Muscle layer of duodenum (tissue), 2 donors: Measurements from ENCODE around the gene FCRL5.
"Not testable (repeated sequence)": the region's sequence is repeated elsewhere in the genome, so short reads cannot be mapped to it uniquely, and the experiment has no call there.

ENCODE experiments used
- H3K27ac ChIP-seq: one replicate; pipeline ENCODE4 v1.7.0; 2013; ENCODE audit warnings: mild to moderate bottlenecking, low read length
- H3K27me3 ChIP-seq: one replicate; pipeline ENCODE4 v1.7.0; 2013; ENCODE audit warnings: low read depth, mild to moderate bottlenecking, control low read depth, low read length
- H3K36me3 ChIP-seq, 2 donors: one replicate each; pipeline ENCODE4 v1.7.0; 2013; ENCODE audit warnings: low read length in 2 of 2, control low read depth in 1 of 2, mild to moderate bottlenecking in 1 of 2; ENCODE audit not compliant: insufficient read depth in 2 of 2, control insufficient read depth in 1 of 2
- H3K4me1 ChIP-seq, 2 donors: one replicate each; pipeline ENCODE4 v1.7.0; 2013; ENCODE audit warnings: low read length in 2 of 2, mild to moderate bottlenecking in 2 of 2, control low read depth in 1 of 2, moderate library complexity in 1 of 2; ENCODE audit not compliant: insufficient read depth in 2 of 2, control insufficient read depth in 1 of 2
- H3K4me3 ChIP-seq, 2 donors: one replicate each; pipeline ENCODE4 v1.7.0; 2013; ENCODE audit warnings: low read length in 2 of 2, low read depth in 1 of 2, mild to moderate bottlenecking in 1 of 2
- H3K9me3 ChIP-seq, 2 donors: one replicate each; pipeline ENCODE4 v1.7.0; 2013; ENCODE audit warnings: low read length in 2 of 2, control low read depth in 1 of 2, mild to moderate bottlenecking in 1 of 2; ENCODE audit not compliant: control insufficient read depth in 1 of 2
- donor health status: healthy.

Gene FCRL5

DNA sequence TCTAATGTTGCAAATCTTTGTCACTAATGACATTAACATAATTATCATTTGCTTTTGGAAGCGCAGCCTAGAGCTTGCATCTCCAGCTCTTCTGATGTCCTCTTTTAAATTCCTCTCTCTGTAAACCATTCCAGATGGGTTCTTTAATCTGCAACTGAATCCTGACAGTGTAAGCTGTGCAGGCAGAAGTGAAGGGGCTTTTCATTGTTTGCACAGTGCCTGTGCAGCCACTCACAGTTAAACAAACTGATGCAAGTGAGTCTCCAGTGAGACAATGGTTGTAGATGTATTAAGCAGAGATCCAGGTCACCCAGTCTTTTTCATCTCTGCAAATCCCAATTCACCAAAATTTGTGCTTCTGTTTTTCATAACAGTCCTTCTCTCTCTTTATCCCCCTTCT lies 22.5 kb upstream of the FCRL5 start:
- Histone ChIP-seq H3K4me1 (no peaks in the 10 kb centered on the region), H3K9me3 (no peaks in the 10 kb centered on the region), H3K36me3 (no peaks in the 10 kb centered on the region)

DNA sequence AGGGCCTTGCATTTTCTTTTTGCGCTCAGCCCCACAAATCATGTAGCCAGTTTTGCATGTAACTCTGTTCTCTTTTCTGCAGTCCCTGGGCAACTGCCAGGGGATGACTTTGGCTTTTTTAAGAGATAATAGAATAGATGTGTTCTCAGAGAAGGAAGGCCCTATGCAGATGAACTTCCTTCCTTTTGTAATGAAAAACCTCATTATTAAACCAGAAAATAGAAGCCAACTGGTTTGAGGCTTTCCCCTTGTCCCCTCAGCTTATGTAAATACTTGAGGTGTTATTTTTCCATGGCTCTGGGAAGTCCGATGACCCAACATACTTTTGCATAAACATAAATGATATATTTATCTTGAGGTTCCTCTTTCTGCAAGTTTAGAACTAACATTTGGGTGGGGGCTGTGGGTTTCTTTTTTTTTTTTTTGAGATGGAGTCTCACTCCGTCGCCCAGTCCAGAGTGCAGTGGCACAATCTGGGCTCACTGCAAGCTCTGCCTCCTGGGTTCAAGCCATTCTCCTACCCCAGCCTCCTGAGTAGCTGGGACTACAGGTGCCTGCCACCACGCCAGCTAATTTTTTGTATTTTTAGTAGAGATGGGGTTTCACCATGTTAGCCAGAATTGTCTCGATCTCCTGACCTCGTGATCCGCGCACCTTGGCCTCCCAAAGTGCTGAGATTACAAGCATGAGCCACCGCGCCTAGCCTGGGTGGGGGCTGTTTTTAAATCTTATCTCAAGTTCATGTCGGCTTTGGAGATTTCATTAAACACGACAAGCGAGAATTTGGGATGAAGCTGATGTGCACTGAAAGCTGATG lies 14.4 kb upstream of the FCRL5 start:
- Histone ChIP-seq H3K4me3 (no peak overlapping the region), H3K9me3 (no peaks in the 10 kb centered on the region), H3K4me1 (no peaks in the 10 kb centered on the region), H3K27me3 (no peaks in the 10 kb centered on the region), H3K27ac (no peak overlapping the region), H3K36me3 (no peaks in the 10 kb centered on the region)

More for the DNA sequence above, 22.5 kb upstream of the FCRL5 start:
- no peak overlapping the region for H3K4me3 ChIP-seq
- H3K27me3 ChIP-seq: no peaks in the 10 kb centered on the region
- no peak overlapping the region for H3K27ac ChIP-seq

DNA sequence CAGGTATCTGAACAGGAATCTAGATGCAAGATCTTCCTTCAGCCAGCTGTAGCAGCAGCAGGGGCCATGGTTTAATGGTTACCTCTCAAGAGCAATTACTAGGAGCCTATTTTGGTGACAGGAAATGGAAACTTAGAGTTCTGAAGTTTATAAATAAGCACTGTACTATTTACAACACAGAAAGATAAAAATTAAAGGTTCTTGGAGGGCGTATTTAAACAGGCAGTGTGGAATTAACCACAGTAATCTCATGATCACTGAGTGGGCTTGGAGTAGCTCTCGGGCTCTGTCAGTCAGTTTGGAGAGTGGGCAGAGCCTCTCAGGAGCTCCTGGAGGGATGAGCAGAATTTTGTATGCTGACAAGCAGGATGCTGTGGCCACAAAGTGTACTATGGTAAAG lies 10.2 kb upstream of the FCRL5 start:
- Histone ChIP-seq H3K27ac (no peak overlapping the region), H3K4me3 (no peak overlapping the region), H3K27me3 (no peaks in the 10 kb centered on the region), H3K36me3 (no peaks in the 10 kb centered on the region), H3K4me1 (no peaks in the 10 kb centered on the region), H3K9me3 (no peaks in the 10 kb centered on the region)

DNA sequence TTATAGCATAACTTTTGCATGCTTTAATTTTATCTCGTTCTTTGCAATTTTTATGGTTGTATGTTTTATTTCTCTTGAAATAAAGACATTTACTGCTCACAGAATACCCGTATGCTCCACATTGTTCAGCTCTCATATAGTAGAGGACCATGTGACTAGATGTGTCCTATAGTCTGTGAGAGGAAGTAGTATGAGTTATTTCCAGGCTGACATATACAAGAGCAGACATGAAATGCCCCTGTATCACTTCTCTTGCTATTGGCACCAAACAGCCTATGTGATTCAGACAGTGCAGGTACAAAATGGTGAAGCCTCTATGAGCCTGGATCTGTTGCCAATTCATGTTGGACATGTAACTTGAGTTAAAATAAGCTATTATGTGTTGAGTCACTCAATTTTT lies 5.8 kb upstream of the FCRL5 start:
- Histone ChIP-seq H3K36me3 (no peaks in the 10 kb centered on the region), H3K27ac (no peak overlapping the region), H3K9me3 (no peaks in the 10 kb centered on the region), H3K4me3 (no peak overlapping the region), H3K27me3 (no peaks in the 10 kb centered on the region), H3K4me1 (no peaks in the 10 kb centered on the region)

DNA sequence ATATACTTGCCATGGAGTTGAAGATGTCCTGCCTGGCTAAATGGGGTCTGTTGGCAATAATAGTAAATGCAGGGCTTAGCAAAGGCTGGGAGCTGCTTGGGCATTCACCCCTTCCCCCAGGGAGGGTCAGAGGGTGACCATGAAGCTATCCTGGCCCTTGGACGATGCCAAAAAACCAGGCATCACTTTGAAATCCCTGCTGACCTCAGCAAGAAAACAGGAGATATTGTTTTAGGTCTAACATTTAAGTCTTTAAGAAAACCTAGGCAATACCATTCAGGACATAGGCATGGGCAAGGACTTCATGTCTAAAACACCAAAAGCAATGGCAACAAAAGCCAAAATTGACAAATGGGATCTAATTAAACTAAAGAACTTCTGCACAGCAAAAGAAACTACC lies 4.2 kb downstream of the FCRL5 start:
- H3K4me1 ChIP-seq, H3K9me3 ChIP-seq, H3K4me3 ChIP-seq, H3K27ac ChIP-seq, H3K36me3 ChIP-seq, H3K27me3 ChIP-seq: not testable (repeated sequence)

DNA sequence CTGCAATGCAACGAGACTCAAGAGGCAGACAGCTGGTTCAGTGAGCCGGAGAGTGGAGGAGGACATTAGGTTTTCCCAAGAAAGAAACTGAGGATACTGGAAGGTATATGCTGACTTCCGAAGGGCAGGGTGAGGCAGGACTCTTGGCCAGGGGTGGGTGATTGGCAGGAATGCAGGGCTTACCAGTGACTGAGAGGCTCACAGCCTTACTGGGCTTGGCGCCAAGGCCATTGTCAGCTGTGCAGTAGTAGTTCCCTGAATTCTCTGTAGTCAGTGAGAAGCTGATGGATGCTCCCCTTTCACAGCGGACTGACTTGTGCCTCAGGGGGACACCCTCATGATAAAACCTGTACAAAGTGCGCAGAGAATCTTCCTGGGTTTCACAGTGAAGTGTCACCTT lies 9.6 kb downstream of the FCRL5 start:
- Histone ChIP-seq H3K27me3 (no peaks in the 10 kb centered on the region), H3K9me3 (no peaks in the 10 kb centered on the region), H3K4me1 (no peaks in the 10 kb centered on the region), H3K4me3 (no peak overlapping the region), H3K27ac (no peak overlapping the region), H3K36me3 (no peaks in the 10 kb centered on the region)

DNA sequence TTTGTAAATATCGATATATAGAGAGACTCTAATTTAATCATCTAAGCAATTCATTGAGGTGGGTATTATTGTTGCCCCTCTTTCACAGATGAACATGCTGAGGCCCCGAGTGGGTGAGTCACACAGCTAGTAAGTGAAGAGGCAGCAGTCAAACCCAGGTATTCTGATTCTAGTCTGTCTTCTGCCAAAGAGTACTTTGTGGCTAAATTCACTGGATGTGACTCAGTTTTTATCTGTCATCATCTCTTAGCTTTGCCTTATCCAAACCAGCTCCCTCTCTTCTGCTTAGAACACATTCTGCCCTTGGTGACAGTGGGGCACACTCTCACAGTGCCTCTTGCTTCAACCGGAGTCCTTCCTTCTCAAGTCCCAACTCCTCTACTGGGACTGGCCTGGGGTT lies 11.5 kb downstream of the FCRL5 start:
- H3K4me3 ChIP-seq: no peak overlapping the region
- no peaks in the 10 kb centered on the region for H3K4me1 ChIP-seq
- H3K9me3 ChIP-seq: peaks cover 0 to 4% of the 10 kb centered on the region in 2 donors
- H3K36me3 ChIP-seq: no peaks in the 10 kb centered on the region
- no peaks in the 10 kb centered on the region for H3K27me3 ChIP-seq
- H3K27ac ChIP-seq: no peak overlapping the region

DNA sequence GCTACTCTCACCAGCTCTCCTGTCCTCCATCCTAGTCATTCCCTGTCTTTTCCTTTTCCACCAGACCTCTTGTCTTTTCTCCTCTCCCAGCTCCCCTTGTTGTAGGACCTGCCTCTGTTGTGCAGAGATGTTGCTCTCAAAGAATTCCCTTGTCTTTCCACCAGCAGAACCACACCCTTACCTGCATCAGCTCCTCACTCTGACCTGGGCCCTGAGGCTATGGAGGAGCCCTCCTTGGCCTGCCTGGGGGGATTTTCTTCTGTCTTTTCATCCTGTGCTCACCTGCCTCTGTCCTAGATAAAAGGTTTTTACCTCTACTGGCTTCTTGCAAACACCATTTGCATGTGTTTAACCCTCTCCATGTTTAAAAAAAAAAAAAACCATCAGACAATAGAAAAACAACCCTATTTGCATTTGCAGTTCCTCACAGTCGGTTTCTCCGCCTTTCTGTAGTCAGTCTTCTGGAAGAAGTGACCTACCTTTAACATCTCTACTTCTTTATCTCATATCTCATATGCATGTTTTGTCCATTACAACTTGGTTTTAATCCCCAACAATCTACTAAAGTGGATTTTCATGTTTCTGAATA lies 12.1 kb downstream of the FCRL5 start:
- Histone ChIP-seq H3K36me3 (no peaks in the 10 kb centered on the region), H3K27ac (no peak overlapping the region), H3K4me1 (no peaks in the 10 kb centered on the region), H3K27me3 (no peaks in the 10 kb centered on the region), H3K9me3 (peaks cover 0 to 4% of the 10 kb centered on the region in 2 donors), H3K4me3 (no peak overlapping the region)

DNA sequence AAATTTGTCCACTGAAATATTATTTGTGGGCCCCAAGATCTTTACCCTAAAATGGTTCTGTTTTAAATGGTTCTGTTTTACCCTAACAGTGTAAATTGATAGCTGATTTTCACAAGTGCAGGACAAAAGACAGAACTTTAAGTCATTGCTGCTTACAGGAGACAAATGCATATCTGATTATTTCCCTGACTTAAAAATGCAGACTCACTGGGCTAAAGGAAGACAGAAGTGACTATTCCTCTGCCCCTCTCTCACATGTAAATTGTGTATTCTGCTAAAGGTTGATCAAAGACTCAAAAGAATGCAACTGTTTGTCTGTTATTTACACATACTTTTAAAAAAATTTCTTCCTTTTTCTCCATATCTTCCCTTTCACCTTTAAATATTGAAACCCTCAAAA lies 12.7 kb downstream of the FCRL5 start:
- H3K4me1 ChIP-seq: no peaks in the 10 kb centered on the region
- H3K27me3 ChIP-seq: no peaks in the 10 kb centered on the region
- no peak overlapping the region for H3K4me3 ChIP-seq
- peaks cover 0 to 4% of the 10 kb centered on the region in 2 donors for H3K9me3 ChIP-seq
- H3K36me3 ChIP-seq: no peaks in the 10 kb centered on the region
- no peak overlapping the region for H3K27ac ChIP-seq

DNA sequence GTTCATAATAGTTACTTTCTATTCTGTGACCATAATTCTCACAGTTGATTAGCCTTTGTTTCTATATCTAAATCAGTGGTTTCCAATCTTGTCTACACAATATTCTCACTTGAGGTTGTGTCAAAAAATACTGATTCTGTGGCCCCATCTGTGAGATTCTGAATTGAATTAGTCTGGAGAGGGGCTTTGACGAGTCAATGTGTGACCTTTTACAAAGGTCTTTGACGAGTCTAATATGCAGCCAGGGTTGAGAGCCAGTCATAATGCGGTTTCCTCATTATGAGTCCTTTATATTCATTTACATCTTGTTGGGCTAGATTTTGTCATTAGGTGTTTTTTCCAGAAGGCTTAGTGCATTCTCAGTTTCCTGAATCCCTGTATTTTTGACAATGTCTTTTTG lies 19.7 kb downstream of the FCRL5 start:
- Histone ChIP-seq H3K36me3 (no peaks in the 10 kb centered on the region), H3K27ac (no peak overlapping the region), H3K9me3 (peaks cover 0 to 4% of the 10 kb centered on the region in 2 donors), H3K4me1 (no peaks in the 10 kb centered on the region), H3K27me3 (no peaks in the 10 kb centered on the region), H3K4me3 (no peak overlapping the region)

DNA sequence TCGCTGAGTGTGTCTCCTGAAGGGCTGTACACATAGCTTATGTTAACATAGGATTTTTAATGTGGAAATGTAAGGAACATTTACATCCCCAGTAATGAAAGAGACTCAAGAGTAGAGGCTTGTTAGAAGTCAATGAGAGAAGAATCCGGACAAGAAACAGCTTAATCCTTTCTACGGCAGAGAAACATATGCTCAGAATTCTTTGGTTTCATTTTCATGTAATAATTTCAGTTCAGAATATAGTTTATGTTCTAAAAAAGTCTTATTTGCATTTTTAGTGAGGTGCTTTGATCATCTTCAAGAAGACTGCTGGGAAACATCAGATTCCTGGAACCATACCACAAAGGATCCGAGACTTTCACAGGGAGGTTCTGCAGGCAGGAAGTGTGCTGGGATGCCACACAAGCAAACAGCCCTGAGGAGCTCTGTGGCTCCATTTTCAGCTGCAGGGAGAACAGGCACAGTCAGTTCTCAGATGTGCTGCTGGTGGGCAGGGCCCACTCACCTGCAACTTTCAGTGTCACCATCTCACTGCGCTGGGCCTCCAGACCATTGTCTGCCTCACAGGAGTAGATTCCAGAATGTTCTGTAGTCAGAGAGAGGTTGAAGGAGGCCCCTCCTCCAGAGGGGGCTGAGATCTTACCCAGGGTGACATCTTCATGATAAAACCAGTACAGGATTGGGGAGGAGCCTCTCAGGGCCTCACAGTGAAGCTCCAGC lies 28.4 kb downstream of the FCRL5 start:
- Histone ChIP-seq H3K9me3 (no peaks in the 10 kb centered on the region), H3K27ac (no peak overlapping the region), H3K36me3 (no peaks in the 10 kb centered on the region), H3K4me3 (no peak overlapping the region), H3K4me1 (no peaks in the 10 kb centered on the region), H3K27me3 (no peaks in the 10 kb centered on the region)
